Fibroblast of skin of back (primary cell): ENCODE results near the gene ADPRS. TPM values are rescaled to one million over a fixed set of nuclear protein-coding genes. Genes with fewer than 3 reads are reported as not detected.

ENCODE experiments used
- DNase-seq: peaks from one replicate; pipeline ENCODE4 v3.0.0-alpha.2; 2013
- polyA plus RNA-seq, 2 experiments: library from polyadenylated mRNA; unstranded; fragments of 120-200 nt; gene quantifications; one replicate each; pipeline ENCODE4 v1.2.1, GENCODE V29; 2013; ENCODE audit not compliant: insufficient read length in 2 of 2

Gene ADPRS, protein sequence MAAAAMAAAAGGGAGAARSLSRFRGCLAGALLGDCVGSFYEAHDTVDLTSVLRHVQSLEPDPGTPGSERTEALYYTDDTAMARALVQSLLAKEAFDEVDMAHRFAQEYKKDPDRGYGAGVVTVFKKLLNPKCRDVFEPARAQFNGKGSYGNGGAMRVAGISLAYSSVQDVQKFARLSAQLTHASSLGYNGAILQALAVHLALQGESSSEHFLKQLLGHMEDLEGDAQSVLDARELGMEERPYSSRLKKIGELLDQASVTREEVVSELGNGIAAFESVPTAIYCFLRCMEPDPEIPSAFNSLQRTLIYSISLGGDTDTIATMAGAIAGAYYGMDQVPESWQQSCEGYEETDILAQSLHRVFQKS
- 35.0 TPM for polyA plus RNA-seq (2013, experiment 1 of 2; ENCODE audit: insufficient read length)
- 22.5 TPM for polyA plus RNA-seq (2013, experiment 2 of 2; ENCODE audit: insufficient read length)

- DNase-seq, result peak; percentile 88
Observed at GRCh38 chr1:36088577-36089392, at the start of gene ADPRS. Gene ADPRS (plus strand): TSS chr1:36088892. CDS start chr1:36088905, 13 bp downstream.

DNA sequence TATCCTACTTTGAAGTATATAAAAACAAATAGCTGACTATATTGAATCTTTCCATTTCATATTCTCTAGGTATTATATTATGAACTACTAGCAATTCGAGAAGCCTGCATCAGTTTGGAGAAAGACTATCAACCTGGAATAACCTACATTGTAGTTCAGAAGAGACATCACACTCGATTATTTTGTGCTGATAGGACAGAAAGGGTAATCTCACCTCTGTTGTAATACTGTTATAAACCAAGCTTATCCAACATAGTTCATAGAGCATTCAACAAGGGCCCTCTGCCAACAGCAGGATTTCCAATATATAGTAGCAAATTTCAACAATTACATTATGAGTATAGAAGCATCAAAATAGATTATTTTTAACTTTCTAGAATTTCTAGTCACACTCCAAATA lies 48.5 kb upstream of the ADPRS start:
- no peak for DNase-seq

DNA sequence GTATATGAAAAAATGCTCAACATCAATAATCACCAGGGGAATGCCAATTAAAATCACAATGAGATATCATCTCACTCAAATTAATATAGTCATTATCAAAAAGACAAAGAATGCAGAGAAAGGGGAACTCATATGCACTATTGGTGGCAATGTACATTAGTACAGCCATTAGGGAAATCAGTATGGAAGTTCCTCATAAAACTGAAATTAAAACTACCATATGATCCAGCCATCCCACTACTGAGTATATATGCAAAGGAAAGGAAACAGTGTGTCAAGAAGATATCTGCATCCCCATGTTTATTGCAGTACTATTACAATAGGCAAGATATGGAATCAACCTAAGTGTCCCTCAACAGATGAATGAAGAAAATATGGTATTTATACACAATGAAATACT lies 36.9 kb upstream of the ADPRS start:
- DNase-seq, result no peak

DNA sequence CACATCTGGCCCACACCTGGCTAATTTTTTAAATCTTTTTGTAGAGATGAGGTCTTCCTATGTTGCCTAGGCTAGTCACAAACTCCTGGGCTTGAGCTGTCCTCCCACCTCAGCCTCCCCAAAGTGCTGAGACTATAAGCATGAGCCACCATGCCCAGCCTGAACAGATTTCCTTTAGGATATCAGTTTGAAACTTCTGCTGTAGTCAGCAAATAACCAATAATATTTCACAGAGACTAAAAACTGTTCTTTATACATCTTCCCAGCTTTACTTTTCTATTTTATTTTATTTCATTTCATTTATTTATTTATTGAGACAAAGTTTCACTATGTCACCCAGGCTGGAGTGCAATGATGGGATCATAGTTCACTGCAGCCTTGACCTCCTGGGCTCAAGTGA lies 34.7 kb upstream of the ADPRS start:
- no peak for DNase-seq

GRCh38 chr1:36055706-36056105 lies 33.0 kb upstream of the ADPRS start:
- no peak for DNase-seq

DNA sequence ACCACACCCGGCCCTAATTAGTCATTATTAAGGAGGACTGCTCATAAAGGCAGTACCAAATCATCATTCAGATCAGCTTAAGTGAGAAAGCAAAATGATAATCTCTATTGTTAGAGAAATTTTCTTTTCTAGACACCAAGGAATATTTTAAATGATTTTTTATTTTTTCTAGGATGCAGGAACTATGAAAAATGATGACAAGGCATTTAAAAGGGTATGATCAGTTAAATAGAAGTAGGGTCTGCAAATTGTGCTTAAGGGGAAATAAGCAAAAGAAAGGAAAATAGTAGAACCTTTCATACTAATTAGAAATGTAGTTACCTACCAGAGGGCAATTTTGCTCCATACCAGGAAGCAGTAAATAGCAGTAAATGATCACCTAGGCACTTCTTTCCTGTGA lies 26.4 kb upstream of the ADPRS start:
- no peak for DNase-seq

DNA sequence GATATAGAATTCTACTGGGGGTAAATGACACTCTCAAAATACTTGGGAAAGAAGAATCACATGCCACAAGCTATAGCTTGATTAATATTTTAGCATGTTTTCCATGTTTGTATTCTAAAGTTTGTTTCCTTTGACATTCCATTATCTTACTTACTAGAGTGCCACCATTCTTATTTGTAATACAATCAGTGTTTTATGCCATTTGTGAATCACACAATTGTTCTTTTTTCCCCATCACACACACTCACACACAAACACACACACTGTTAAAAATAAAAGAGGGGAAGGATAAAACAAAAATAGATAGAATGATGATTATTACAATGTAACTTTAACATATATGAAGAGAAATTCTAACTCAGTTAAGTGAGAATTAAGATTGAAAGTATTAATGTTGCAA lies 20.8 kb upstream of the ADPRS start:
- no peak for DNase-seq

- DNase-seq, result no peak
Observed at GRCh38 chr1:36068866-36069265, 19.8 kb upstream of the ADPRS start.

DNA sequence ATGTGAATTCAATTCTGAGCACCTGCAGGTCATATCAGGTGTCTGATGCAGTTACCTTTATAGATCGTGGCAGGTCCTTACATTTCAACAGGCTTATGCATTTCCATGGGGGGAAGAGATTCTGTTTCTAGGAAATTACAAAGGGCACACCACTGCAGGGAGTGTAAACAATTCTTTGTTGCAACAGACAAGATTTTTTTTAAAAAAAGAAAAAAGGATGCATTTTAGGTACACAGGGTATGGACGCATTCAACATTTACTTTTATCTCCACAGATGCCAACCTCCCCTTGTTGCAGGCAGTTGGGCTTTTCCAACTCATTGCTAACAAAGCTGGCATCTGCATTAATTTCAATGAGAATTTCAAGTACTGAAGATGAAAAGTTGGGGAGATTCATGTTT lies 18.3 kb upstream of the ADPRS start:
- DNase-seq, result no peak

GRCh38 chr1:36076979-36077573 lies 11.6 kb upstream of the ADPRS start:
- DNase-seq, result no peak

- no peak for DNase-seq
Observed at GRCh38 chr1:36080236-36080635, 8.5 kb upstream of the ADPRS start.

DNA sequence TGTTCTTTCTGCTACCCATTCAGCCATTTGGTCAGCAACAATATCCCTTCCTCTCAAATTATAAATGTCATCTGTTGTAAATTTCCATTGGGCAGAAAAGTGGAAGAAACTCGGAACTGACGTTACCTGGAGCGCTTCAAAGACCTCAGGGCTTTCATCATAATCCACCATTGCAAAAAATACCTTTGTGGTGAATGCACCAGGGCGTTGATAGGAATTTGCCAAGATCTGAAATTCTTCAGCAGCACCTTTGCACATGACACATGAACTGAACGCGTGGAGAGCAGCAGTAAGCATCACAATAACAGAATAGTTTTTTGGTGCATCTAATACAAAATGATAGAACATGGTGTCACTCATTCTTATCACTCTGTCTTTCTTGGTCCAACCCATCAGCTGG lies 7.9 kb upstream of the ADPRS start:
- DNase-seq, result no peak

- no peak for DNase-seq
Observed at GRCh38 chr1:36081926-36082485, 6.7 kb upstream of the ADPRS start.

DNA sequence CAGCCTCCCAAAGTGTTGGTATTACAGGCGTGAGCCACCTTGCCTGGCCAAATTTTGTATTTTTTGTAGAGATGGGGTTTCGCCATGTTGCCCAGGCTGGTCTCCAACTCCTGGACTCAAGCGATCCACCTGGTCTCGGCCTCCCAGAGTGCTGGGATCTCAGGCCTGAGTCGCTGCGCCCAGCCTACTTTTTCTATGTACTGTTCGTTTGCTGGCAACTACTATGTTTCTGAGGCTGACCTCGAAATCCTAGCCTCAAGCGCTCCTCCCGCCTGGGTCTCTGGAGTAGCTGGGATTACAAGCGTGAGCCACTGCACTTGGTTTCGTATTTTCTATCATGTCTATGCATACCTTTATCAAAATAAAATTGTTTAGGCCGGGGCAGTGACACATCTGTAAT lies 5.5 kb upstream of the ADPRS start:
- no peak for DNase-seq

- DNase-seq, result peak; percentile 44
Observed at GRCh38 chr1:36083635-36084496, 4.8 kb upstream of the ADPRS start, which contains the start of gene TEKT2. Gene TEKT2 (plus strand): TSS chr1:36084094. CDS start chr1:36084922, 828 bp downstream.

DNA sequence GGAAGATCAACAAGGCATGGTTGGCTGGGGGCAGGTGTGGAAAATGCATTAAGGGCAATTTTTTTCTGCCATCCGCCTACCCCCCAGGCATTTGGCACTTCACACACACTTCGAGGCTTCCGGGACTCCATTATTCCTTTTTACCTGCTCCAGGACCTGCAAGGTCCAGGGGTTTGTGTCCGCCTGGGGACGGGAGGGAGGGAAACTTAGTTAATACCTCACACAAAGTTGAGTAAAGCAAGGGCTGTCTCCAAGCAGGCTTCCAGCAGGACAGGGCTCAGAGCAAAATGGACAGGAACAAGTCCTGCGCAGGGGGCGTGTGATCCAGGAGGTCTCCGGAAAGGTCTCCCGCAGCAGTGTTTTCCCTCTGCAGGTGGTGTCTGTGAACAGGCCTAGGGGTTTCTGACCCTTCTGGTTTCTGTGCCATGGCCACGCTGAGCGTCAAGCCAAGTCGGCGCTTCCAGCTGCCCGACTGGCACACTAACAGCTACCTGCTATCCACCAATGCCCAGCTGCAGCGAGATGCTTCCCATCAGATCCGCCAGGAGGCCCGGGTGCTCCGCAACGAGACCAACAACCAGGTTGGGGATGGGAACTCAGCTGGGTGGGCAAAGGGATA lies 4.1 kb upstream of the ADPRS start:
- no peak for DNase-seq

- DNase-seq, result no peak
Observed at GRCh38 chr1:36085126-36085525, 3.6 kb upstream of the ADPRS start.

DNA sequence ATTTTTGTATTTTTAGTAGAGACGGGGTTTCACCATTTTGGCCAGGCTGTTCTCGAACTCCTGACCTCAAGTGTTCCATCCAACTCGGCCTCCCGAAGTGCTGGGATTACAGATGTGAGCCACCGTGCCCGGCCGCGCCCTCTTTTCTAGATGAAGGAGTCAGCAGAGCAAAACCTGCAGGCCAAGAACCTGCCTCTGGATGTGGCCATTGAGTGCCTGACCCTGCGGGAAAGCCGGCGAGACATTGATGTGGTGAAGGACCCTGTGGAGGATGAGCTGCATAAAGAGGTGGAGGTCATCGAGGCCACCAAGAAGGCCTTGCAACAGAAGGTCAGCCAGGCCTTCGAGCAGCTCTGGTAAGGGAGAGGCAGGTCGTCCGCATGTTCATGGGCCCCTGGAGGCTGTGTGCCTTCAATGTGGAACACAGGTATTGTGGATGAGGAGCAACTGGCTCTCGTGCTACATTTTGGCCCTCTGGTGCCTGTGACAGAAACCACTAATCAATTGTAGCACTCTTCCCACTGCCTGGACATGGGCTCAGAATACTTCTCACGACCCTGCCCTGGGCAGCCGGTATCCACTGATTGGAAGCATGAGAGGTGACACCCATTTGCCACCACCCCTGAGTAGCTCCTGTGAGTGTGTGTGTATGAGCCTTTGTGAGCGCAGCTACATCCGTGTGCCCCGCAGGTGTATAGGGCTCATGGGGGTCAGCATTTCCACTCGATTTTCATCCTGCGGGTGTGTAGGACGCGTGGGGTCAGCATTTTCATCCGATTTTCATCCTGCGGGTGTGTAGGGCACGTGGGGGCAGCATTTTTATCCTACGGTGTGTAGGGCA lies 2.8 kb upstream of the ADPRS start:
- no peak for DNase-seq

GRCh38 chr1:36086529-36087232 lies 2.0 kb upstream of the ADPRS start:
- no peak for DNase-seq
